MM.1S (cell line): Measurements from ENCODE around the gene TMEM191C.
"Not testable (repeated sequence)": the region's sequence is repeated elsewhere in the genome, so short reads cannot be mapped to it uniquely, and the experiment has no call there.

Experiments used
- EZH2 ChIP-seq: fragments of 300-600 bp; sonication (generic); optimal IDR thresholded peaks from 2 replicates; pipeline ENCODE3; 2017; ENCODE audit warnings: low read depth, mild to moderate bottlenecking, antibody characterized with exemption, low read length, mixed read lengths
- EZH2phosphoT487 ChIP-seq: fragments of 300-600 bp; sonication (generic); IDR thresholded peaks from 2 replicates; pipeline ENCODE4 v1.6.1; 2018; ENCODE audit warnings: antibody characterized with exemption, low read length
- TF ChIP-seq, protein P1 (sequence below): fragments of 300-600 bp; sonication (generic); IDR thresholded peaks from 2 replicates; pipeline ENCODE4 v1.5.1; 2016; ENCODE audit warnings: antibody characterized with exemption, low read length, mixed read lengths

DNA sequence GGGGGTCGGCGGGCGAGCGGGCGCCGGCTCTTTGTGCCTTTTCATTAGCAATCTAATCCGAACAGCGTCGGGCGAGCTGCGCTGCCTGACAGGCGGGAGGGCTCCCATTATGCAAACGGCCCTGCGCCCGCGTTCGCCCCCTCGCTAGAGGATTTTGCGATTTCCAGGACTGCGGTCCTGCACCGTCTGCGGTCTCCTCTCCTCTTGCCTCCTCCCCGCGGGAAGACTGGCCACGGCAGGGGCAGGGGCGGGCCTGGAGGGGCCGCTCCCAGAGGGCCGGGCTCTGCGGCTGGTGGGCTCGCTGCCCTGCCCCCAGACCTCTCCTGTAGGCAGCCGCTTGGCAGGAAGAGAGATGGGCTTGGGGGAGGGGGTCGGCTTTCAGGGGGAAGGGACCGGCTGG lies 49.3 kb upstream of the TMEM191C start:
- TF ChIP-seq, protein P1, sequence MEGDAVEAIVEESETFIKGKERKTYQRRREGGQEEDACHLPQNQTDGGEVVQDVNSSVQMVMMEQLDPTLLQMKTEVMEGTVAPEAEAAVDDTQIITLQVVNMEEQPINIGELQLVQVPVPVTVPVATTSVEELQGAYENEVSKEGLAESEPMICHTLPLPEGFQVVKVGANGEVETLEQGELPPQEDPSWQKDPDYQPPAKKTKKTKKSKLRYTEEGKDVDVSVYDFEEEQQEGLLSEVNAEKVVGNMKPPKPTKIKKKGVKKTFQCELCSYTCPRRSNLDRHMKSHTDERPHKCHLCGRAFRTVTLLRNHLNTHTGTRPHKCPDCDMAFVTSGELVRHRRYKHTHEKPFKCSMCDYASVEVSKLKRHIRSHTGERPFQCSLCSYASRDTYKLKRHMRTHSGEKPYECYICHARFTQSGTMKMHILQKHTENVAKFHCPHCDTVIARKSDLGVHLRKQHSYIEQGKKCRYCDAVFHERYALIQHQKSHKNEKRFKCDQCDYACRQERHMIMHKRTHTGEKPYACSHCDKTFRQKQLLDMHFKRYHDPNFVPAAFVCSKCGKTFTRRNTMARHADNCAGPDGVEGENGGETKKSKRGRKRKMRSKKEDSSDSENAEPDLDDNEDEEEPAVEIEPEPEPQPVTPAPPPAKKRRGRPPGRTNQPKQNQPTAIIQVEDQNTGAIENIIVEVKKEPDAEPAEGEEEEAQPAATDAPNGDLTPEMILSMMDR: not testable (repeated sequence)
- not testable (repeated sequence) for TF ChIP-seq EZH2, EZH2phosphoT487
